Measurements from ENCODE around the gene ADSS1.

The ADSS1 gene

DNA sequence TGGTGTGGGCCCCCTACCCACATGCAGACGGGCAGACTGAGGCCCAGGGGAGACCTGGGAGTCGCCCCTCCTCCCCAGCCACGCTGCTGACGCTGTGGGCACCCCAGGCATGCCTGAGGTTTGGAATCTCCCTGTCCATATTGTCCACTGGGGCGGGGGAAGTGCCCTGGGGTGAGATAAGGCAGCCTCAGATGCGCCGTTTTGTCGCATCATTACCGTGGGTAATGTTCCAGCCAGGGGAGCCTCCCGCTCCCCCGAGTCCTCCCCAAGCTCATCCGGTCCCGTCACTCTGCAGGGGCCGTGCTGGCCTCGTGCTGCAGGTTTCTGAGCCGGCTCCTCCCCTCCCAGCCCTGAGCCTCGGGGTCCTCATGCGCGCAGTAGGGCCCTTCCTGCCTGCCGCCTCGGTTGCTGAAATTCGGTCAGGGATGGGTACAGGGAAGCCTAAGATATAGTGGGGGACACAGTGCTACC, 23.2 kb upstream of the ADSS1 start:
- DNase-seq = no peak

DNA sequence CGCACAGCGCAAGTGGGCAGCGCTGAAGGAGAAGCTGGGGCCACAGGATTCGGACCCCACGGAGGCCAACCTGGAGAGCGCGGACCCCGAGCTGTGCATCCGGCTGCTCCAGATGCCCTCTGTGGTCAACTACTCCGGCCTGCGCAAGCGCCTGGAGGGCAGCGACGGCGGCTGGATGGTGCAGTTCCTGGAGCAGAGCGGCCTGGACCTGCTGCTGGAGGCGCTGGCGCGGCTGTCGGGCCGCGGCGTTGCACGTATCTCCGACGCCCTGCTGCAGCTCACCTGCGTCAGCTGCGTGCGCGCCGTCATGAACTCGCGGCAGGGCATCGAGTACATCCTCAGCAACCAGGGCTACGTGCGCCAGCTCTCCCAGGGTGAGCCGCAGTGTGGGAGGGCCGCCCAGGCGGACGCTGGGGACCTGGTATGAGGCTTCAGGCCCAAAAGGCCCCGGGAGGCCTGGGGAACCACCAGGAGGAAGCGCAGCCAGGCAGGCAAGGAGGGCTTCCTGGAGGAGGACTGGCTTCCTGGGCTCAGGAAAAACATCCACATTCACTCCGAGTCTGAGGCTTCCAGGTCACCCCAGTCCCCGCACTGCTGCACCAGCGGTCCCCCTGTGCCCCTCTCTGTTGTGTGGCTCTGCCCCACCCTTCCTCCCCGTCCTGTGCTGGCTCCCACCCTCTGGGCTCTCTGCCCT, 22.5 kb upstream of the ADSS1 start:
- DNase-seq = no peak

DNA sequence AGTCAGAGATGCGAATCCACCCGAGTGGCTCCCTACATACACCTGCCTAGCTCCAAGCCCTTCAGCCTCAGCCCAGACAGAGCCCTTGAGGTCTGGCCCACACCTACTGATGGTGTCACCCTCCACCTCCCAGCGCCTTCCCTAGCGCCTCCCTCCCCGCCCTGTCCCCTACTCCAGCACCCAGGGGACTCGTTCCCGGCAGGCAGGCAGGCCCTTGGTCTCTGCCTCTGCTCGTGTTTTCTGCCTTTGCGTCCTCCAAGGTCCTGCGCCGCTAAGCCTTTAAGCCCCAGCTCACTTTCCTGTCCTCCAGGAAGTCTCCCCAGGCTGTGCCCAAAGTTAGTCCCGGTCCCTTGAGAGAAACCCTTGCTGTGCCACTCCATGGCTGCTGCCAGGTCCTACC, 21.9 kb upstream of the ADSS1 start:
- no peak for DNase-seq

DNA sequence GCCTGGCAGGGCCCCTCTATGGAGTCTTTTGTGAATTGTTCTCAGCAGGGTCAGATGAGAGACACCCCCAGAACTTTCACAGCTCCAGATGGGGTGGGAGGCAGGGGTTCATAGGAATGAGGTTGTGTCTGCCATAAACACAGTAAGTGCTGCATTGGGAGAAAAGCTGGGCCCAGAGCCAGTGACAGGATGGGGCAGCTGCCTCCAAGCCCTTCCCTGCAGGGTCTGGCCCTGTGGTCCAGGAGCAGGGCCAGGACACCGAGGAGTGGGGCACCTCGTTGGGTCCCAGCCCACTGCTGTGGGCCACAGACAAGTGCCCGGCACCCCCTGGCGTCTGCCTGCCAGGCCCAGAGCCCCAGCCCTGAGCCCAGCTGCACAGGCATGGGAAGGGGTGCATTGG, 21.4 kb upstream of the ADSS1 start:
- DNase-seq = no peak

DNA sequence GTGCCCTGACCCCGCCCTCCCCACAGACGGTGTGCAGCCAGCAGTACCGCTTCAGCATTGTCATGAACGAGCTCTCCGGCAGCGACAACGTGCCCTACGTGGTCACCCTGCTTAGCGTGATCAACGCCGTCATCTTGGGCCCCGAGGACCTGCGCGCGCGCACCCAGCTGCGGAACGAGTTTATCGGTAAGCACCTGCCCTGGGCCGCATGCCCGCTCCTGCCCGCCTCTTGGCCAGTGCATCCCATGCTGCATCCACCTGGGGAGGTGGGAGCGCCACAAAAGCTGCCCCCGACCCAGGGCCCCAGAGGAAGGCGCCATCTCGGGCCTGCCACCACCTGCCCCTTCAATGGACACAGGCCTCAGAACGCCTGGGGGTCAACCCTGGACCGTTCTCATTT, 20.8 kb upstream of the ADSS1 start:
- DNase-seq = no peak

DNA sequence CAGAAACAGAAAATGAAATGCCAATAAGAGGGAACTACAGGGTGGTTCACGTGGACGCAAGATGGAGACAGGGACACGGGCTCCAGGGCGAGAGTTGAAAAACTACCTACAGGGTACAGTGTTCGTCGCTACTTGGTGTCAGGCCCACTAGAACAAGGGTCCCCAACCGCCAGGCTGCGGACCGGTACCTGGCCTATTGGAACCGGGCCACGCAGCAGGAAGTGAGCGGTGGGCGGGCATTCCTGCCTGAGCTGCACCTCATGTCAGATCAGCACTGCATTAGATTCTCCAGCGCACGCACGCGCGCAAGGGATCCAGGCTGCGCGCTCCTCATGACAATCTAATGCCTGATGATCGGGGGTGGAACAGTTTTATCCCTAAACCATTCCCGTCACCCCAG, 19.8 kb upstream of the ADSS1 start:
- DNase-seq = no peak

DNA sequence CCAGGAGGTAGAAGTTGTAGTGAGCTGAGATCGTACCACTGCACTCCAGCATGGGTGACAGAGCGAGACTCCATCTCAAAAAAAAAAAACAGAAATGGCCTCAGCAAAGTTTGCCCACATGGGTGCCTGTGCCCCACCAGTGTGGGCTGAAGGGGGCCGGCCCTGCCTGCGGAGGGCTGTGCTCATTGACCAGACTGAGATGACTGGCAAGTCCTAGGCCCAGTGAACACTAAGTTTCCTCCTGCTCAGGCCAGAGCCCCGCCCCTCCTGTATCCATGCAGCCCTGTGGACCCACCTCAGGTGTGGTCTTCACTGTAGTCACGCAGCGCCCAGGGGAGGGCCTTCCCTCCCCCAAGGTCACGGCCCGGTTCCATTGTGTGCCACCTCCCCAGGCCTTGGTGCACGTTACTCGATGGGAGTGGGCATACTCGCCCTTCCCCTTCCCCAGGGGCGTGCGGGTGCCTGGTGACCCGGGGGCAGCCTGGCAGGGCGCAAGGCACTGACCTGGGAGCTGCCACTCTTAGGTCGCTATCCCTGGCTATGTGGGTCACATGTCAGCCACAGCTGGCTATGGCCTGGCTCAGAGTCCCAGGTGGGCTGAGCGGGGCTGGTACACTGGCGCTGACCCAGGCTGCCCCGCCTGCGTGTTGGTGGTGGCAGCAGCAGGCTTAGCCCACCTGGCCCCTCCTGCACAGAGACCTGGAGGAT, 18.5 kb upstream of the ADSS1 start:
- no peak for DNase-seq

DNA sequence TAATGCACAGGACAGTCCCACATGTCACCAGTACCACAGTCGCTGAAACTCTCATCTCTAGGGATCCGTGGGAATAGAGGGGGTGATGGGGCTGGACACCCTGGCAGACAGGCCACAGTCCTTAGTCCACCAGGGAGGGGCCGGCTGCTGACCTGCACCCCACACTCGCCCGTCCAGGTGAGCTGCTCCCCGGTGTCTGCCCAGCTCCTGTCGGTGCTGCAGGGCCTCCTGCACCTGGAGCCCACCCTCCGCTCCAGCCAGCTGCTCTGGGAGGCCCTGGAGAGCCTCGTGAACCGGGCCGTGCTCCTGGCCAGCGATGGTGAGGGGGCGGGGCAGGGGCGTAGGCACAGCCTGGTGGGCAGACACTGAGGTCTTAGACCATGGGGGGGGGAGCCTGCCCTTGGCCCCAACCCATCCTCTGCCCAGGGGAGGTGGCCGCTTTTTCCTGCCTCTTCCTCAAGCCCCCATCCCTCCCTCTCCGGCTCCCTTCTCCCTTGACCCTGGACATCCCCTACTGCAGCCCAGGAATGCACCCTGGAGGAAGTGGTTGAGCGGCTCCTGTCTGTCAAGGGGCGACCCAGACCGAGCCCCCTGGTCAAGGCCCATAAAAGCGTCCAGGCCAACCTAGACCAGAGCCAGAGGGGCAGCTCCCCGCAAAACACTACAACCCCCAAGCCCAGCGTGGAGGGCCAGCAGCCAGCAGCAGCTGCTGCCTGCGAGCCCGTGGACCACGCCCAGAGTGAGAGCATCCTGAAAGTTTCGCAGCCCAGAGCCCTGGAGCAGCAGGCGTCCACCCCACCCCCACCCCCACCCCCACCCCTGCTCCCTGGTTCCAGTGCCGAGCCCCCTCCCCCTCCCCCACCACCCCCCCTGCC, 17.1 kb upstream of the ADSS1 start:
- DNase-seq = no peak

DNA sequence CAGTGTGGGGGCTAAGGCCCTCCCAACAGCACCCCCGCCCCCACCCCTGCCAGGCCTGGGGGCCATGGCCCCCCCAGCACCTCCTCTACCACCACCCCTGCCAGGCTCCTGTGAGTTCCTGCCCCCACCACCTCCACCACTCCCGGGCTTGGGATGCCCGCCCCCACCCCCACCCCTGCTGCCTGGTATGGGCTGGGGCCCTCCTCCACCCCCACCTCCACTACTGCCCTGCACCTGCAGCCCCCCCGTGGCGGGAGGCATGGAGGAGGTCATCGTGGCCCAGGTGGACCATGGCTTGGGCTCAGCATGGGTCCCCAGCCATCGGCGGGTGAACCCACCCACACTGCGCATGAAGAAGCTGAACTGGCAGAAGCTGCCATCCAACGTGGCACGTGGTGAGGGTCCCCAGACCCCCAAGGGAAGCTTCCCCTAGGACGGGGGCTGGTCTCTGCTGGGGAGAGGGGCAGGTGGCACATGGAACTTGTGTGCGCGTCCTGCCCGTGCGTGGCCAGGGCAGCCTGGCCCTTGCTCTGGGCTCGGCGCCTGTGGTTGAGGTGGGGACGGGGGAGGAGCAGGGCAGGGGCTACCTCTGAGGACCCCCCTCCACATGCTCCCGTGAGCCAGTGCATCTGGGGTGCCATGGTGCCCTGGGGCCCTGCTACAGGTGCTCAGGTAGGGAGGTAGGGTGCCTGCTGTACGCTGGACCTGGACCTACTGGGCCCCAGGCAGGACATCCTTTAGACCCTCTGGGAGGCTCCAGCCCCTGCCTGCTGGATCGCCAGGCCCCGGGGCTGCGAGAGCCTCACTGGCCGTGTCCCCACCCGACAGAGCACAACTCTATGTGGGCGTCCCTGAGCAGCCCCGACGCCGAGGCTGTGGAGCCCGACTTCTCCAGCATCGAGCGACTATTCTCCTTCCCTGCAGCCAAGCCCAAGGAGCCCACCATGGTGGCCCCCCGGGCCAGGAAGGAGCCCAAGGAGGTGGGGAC, 16.1 kb upstream of the ADSS1 start:
- DNase-seq = no peak

DNA sequence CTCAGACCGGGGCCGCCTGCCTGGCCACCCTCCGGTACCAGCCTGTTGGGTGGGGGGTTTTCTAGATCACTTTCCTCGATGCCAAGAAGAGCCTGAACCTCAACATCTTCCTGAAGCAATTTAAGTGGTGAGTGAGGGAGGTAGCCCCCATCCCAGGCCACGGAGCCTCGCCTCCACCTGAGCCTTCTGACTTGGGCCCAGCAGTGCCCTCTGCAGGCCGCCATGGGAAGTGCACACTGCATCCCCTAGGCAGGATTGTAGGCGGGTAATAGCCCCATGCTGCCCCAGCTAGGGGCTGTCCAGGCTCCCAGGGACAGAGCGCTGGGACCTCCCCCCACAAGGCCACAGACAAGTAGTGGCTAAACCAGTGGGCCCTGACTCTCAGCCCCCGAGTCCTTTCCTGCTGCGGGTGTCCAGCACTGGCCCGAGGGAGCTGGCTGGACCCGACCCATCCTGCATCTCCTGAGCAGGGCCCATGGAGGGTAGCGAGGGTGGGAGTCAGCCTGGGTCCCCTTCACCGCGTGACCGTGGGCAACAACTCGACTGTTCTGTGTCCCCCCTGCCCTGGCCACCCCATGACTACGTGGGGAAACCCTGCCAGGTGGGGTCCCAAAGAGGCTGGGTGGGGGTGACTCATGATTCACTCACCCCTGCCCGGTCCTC, 15.3 kb upstream of the ADSS1 start:
- DNase-seq = peak; percentile 91

DNA sequence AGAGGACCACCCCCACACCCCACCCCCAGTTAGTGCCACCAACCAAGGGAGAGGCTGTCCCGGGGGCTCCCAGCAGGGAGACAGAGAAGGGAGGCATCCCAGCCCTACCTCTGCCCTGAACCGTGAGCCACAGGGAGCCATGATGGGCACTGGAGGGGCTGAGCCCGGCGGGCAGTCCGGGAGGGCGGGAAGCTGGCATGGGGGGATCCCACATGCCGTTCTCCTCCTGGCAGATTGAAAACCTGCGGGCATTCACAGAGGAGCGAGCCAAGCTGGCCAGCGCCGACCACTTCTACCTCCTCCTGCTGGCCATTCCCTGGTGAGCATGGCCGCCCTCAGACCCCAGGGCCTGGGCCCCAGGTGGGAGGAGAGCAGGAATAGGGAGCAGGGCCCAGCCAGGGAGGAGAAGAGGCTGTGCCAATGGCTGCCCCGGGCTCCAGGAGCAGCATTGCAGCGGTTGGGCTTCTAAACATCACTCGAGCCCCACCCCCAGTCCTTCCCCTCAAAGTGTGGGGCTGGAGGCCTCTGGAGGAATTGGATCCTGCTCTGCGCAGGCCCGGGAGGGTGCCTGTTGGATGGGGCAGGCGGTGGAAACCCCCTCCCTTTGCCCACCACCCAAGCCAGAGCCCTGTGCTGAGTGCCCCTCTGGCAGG, 14.5 kb upstream of the ADSS1 start:
- DNase-seq = no peak

DNA sequence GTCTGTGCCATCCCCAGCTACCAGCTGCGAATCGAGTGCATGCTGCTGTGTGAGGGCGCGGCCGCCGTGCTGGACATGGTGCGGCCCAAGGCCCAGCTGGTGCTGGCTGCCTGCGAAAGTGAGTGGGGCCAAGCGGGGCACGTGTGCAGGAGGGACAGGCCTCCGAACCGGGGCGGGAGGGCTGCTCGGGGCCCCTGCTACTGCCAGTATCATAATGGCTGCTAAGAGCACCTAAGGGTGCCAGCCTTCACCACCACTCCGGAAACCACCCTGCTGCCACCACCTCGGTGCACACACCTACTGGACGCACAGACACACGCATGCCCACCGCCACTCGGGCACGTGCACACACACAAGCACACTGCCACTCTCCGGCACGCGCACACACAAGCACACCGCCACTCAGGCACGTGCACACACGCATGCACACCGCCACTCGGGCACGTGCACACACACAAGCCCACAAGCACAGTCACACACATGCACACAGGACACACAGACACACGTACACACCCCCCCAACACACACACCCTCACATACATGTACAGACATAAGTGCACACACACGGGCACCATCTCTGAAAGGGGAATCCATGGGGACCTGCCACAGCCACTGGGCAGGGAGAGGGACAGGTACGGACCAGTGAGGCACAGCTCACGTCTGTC, 13.8 kb upstream of the ADSS1 start:
- DNase-seq = no peak

DNA sequence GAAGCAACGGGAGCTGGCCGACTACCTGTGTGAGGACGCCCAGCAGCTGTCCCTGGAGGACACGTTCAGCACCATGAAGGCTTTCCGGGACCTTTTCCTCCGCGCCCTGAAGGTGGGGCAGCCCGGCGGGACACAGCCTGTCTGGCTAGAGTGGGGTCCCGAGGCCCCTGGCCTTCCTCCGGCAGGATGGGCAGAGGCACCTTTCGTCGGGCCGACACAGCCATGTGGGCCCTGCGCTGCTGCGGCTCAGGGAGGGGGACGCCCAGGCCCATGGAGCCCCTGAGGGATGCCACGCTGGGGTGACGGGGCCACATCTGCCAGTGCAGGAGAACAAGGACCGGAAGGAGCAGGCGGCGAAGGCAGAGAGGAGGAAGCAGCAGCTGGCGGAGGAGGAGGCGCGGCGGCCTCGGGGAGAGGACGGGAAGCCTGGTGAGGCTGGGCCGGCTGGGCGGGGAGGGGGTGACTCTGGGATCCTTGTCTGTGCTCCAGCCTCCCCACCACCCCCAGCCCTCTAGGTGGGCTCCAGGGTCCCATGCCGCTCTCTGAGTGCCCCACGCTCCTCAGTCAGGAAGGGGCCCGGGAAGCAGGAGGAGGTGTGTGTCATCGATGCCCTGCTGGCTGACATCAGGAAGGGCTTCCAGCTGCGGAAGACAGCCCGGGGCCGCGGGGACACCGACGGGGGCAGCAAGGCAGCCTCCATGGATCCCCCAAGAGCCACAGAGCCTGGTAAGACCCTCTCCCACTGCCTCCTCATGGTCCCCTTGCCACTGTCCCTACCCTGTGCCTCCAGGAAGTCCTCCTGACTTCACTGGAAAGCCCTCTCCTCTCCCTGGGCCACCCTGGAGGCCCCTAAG, 10.9 kb upstream of the ADSS1 start:
- no peak for DNase-seq

DNA sequence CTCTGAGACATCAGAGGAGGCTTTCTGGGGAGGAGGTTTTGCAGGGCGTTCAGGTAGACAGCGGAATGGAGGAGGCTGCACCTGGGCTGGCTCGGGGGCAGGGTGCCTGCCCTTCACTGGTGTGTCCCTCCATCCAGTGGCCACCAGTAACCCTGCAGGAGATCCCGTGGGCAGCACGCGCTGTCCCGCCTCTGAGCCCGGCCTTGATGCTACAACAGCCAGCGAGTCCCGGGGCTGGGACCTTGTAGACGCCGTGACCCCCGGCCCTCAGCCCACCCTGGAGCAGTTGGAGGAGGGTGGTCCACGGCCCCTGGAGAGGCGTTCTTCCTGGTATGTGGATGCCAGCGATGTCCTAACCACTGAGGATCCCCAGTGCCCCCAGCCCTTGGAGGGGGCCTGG, 10.0 kb upstream of the ADSS1 start:
- no peak for DNase-seq

DNA sequence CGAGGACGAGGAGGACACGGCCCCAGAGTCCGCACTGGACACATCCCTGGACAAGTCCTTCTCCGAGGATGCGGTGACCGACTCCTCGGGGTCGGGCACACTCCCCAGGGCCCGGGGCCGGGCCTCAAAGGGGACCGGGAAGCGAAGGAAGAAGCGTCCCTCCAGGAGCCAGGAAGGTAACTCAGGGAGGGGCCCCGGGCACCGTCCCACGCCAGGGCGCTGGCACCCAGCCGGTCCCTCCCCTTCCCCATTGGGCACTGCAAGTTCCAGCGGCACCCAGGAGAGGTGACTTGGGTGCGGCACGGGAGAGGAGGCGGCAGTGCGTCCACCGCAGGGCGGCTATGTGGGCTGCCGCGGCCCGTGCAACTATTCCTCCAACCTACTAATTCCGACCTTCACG, 9.3 kb upstream of the ADSS1 start:
- DNase-seq = no peak

DNA sequence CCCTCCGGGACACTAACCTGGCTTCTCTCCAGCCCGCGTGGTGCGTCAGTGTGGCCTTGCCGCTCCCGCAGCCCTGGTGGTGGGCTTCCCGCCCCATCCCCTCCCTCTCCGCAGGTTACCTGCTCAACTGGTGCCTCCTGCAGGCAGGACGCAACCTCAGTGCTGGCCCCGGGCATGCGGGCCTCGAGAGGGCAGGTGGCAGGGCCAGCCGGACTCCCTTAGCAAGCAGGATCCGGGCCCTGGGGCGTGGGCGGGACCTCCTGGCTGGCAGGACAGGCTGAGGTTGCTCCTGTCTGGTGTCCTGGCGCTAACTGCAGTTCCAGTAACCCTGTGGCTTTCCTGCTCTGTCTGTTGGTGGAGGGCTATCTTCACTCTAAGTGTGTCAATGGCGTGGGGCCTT, 8.6 kb upstream of the ADSS1 start:
- no peak for DNase-seq

DNA sequence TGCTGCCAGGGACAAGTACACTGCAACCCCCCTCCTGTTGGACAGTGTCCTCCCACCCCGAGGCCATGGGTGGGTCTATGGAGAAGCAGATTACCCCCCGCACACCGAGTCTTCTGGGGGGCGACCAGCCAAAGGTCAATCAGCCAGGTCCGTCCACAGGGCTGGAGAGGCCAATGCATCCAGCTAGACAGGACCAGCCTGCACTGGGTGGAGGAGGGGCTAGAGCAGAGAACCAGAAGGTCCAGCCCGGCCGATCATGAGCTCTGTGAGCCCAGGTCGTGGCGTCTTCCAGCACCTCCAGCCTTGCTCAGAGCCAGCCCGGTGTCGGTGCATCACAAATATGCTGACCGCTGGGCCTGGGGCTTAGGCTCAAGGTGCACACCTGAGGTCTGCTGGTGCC, 8.2 kb upstream of the ADSS1 start:
- DNase-seq = no peak

DNA sequence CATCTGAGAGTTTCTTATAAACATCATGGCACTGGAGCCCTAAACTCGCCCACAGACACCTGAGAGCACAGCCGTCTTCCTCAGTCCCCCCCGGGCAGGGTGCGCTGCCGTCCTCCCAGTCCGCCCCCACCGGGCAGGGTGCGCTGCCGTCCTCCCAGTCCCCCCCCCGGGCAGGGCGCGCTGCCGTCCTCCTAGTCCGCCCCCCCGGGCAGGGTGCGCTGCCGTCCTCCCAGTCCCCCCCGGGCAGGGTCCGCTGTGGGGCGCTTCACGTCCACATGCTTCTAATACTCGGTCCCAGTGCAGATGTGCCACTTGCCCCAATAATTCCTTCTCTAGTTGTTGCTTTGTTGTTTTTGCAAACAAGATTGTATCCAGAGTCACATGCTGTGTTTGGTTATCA, 6.9 kb upstream of the ADSS1 start:
- no peak for DNase-seq

DNA sequence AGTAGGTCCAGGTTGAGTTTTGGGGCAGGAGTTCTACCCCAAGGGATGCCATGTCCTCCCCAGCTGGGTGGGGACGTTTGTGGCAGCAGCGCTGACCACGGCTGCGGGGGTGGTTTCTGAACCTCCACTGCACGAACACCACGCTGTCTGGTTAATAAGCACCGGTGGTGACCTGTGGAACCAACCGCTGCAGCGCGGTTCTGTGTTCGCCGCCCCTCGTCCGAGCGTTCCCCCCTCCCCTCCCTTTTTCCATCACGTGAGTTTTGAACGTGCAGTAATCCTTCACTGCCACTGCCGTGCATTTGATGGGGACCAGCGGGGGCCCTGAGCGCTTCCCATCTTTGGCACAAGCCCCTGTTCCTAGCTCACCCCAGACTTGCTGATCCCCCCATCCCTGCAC, 6.4 kb upstream of the ADSS1 start:
- DNase-seq = no peak

DNA sequence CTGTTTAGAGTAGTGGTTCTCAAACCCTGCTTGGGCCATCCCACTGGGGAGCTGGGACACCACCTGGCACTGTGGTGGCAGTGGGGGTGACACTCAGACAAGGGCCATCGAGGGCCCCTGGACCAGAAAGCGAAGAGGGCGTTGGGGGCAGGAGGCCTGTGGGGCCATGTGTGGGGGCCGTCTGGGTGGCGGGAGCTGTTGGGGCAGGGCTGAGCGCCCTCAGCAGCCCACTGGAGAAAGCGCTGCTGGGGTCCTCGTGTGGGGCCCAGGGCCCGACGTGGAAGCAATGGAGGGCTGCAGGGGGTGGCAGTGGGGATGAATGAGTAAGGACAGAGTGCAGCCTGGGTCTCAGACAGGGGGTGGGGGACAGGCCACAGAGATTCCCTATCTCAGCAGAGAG, 5.9 kb upstream of the ADSS1 start:
- DNase-seq = no peak

Data from activated CD8-positive, alpha-beta memory T cell treated with anti-CD3 and anti-CD28 coated beads, Interleukin-2, amount 50 U/mL, for 48 hours (primary cell).